GM21381 (cell line): ENCODE data around the gene ARHGAP27.
"Not testable (repeated sequence)": the region's sequence is repeated elsewhere in the genome, so short reads cannot be mapped to it uniquely, and the experiment has no call there.

Source experiments
- ATAC-seq: cut with Tn5 transposase; IDR thresholded peaks from one replicate; pipeline ENCODE4 v1.9.1; 2021; ENCODE audit warnings: mild to moderate bottlenecking, moderate library complexity; ENCODE audit not compliant: unreplicated experiment

Gene ARHGAP27

DNA sequence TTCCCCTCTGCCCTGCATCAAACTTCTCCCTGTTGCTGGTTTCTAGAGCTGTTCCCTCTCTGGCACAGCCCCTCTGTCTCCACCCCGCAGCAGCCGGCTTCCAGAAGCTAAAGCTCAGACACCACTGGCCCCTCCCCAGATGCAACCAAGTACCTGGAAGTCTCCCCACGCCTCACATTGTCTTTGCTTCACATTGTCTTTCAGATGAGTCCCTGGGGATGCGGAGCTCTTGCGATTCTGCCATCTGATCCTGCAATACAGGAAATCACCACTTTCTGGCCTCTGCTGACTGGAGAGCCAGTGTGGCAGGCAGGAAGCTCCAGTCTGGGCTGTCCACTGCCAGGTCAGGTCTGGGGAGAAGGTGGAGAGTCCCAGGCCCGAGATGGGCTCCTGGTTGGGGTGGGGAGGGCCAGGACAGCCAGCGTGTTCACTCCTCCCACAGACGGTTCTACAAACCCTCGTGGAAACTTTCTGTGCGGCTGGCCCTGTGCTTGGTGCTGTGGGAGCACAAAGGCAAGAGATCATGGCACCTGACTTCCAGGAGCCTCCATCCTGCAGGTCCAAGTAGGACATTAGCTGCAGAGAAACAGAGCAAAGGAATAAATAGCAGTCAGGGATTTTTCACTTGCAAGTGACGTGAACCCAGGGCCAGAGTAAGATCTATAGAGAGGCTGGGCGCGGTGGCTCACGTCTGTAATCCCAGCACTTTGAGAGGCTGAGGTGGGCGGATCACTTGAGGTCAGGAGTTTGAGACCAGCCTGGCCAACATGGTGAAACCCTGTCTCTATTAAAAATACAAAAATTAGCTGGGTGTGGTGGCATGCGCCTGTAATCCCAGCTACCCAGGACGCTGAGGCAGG, 67.9 kb downstream of the ARHGAP27 start:
- no peak for ATAC-seq

DNA sequence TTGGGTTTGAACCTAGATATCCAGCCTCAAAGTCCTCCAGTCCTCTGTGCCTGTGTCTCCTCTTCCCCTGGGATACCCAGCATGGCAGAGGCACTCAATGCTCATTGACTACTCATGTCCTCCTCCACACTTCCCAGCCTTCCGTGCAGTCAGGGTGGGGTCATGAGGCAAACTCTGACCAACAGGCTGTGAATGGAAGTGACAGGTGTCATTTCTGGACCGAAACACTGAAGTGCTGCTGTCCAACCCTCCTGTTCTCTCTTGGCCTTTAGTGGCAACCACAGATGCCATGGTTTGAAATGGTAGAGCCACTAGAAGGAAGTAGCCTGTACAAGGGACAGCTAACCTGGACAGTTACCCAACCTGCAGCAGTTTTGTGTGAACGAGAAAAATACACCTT, 69.2 kb downstream of the ARHGAP27 start:
- ATAC-seq, result no peak

DNA sequence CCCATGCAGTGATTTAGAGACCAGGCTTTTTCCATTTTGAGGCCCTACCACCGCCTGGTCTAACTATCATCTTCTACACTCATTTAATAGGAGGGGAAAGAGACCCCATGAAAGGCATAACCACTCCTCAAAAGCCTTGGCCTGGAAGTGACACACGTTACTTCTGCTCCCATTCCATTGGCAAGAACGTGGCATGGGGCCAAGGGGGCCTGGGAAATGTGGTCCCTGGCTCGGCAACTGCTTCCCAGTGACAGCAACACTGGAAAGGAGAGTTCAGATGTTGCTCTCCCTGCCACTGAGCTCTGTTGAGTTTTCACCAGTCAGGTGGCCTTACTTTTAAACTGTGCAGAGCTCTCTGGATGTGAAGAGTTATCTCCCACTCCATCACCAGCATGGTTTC, 70.7 kb downstream of the ARHGAP27 start:
- no peak for ATAC-seq

DNA sequence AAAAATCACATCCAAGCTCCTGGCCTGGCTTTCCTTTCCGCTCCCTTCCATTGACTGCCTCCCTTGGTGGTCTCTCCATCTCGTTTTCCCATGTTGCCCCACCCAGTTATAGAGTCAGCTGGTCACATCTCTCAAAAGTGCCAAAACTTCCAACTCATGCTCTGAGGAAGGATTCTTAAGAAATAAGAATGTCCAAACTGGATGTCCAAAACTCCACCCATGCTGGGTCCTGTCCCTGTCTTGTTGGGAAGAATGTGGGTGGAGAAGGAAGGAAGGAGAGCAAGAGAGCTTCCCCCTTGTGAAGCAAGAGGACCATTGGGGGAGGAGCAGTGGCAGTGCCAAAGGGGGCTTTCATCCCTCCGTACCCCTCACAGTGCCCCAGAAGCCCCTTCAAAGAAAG, 71.2 kb downstream of the ARHGAP27 start:
- ATAC-seq, result no peak

DNA sequence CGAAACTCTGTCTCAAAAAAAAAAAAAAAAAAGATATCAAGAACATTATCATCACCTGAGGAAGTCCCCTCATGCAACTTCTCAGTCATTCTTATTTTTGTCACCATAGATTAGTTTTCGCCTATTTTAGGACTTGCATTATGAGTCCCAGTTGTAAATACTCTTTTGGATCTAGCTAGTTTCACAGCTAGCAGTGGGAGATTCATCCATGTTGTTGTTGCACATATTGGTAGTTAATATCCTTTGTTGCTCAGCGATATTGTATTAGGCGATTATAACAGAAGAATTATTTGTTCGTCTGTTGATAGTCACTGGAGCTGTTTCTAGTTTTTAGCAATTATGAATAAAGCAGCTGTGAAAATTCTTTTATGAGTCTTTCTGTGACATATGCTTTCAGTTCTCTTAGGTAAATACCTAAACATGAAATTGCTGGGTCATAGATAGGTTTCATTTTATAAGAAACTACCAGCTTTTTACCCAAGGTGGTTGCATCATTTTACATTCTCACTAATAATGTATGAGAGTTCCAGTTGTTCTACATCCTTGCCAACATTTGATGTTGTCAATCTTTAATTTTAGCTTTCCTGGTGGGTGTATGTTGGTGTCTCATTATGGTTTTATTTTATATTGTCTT, 75.2 kb downstream of the ARHGAP27 start:
- ATAC-seq, result no peak

DNA sequence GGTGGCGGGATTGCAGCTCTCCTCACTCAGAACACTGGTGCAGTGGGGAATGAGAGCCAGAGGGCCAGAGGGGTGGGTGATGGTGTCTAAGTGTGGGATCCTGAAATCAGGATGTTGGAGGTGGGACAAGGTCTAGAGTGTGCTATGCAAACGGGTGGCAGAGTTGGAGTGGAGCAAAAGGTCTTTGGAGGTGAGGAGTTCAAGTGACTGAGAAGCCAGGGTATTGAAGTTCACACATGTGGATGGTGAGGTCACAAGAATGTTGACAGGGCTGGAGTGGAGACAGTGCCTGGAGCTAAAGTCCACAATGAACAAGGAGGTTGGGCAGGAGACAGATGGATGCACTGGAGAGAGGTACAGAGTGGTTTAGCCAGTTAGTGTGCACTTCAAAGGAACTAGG, 77.6 kb downstream of the ARHGAP27 start:
- no peak for ATAC-seq

DNA sequence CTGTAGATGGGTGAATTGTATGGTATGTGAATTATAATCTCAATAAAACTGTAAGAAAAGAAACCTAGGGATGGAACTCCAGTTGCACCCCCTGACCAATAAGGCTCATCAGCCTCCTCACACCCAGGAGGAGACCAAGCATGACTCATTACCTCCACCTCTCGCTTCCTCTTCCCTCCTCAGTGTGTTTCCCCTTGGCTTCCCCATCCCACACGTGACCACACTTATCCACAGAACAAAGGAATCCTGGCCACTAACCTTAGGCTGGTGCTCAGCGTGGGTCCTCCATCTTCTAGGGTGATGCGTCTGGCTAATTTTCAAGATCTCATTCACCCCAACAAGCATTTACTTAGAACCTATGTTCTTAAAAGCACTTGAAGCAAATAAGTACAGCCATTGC, 79.6 kb downstream of the ARHGAP27 start:
- ATAC-seq, result no peak

DNA sequence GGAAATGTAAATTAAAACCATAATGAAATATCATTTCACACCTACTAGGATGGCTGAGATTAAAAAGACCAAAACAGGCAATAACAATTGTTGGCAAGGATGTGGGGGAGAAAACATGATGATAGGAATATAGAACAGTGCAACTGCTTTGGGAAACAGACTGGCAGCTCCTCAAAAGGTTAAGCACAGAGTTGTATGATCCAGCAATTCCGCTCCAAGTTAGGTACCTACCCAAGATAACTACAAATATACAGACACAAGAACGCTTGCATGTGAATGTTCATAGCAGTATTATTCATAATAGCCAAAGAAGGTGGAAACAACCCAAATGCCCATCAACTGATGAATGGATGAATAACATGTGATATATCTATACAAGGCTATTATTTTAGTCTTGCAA, 80.8 kb downstream of the ARHGAP27 start:
- no peak for ATAC-seq

DNA sequence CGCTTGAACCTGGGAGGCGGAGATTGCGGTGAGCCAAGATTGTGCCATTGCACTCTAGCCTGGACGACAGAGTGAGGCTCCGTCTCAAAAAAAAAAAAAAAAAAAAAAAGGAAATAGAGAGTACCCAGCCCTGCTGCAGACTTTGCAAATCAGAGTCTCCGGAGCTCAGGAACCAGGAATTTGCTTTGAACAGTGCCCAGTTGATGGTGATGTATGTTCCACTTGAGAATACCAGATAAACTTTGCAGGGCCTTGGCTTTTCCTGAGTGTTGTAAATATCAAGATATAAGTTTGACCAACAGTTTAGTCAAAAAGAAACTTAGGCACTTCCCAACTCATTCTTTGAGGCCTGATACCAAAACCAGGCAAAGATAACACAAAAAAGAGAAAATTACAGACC, 85.2 kb downstream of the ARHGAP27 start:
- ATAC-seq, result no peak

DNA sequence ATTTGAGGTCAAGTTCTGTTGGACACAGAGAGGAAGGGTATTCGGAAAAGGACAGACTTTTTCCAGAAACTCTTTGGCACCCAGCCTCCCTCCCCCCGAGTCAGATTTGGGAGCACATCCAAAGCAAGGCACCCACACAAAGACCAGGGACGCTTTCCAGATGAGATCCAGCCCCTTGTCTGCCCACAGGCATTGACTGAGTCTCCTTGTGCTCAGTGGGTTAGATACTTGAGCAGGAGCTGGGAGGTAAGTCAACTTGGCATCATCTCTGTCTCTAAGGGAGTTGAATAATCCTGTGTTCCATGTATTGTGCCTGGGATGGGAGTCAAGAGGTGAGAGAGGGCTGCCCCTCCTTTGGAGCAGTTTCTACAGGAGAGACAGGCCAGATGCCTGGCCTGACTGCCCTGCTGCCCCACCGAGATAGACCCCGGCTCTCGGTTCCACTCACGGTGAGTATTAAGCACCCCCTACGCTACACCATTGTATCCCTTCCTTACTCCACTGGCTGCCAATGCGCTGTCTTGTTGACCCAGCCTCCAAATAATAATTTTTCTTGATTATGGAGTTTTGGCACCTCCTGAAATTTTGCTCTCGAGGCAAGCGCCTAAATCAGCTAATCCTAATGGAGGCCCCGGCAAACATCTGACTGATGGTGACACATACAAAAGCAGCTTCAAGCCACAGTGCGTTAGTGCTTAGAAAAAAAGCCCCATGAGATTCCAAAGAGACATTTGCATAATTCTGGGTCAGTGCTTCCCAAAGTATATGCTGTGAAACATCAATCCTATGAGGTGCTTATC, 86.3 kb downstream of the ARHGAP27 start:
- ATAC-seq, result no peak

DNA sequence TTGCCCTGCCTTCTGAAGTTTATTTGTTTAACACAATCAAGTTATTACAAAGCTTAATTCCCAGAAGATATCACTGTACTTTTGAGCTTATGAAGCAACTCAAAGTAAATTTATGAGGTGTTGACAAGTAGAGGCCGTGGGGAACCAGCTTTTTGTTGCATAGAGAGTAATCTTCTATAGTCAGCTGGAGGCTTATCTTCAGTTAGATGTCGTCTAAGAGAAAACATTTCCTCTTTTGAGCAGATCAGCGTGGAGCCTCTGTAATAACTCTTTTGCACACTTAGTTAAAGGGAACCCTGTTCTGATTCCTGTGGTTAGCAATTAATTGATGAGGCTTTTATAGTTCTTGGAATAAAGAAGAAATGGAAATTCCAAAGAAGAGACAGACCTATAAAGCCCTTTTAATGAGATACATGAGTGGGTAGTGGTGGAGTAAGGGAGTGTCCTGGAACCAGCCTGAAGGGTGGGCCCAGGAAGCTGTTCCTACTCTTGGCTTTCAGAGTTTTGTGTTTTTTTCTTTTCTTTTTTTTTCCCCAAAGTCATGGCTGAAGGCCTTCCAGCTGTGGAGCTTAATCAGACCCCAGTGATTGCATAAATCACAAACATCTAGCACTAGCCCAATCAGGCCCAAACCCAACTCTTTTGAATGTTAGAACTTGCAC, 87.0 kb downstream of the ARHGAP27 start:
- ATAC-seq, result no peak

DNA sequence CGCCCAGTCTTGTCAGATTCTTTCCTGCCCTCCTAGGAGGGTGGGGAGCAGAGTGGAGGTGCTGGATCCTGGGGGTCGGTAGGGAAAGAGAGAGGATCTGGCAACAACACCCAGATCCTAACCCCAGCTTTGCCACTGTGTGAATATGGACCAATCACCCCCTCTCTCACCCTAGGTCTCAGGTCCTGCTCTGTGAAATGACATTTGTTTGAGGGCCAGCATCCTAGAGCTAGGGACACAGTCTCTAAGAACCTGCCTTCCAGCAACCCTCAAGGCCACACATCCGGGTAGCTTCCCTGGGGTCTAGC, 87.5 kb downstream of the ARHGAP27 start:
- no peak for ATAC-seq

DNA sequence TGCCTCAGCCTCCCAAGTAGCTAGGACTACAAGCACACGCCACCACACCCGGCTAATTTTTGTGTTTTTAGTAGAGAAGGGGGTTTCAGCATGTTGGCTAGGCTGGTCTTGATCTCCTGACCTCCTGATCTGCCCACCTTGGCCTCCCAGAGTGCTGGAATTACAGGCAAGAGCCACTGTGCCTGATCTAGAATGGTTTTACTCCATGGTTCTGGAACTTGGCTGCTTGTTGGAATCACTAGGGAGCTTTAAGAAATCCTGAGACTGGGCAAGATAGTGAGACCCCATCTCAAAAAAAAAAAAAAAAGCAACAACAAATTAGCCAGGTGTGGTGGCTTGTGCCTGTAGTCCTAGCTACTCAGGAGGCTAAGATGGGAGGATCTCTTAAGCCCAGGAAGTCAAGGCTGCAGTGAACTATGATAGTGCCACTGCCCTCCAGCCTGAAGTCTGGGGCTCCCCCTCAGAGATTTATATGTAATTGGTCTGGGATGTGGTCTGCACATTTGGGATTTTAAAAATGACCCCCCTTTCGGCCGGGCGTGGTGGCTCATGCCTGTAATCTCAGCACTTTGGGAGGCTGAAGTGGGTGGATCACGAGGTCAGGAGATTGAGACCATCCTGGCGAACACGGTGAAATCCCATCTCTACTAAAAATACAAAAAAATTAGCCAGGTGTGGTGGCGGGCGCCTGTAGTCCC, 88.6 kb downstream of the ARHGAP27 start:
- not testable (repeated sequence) for ATAC-seq
